Measurements from ENCODE around the gene TMEM92.
"Not testable (repeated sequence)": the region's sequence is repeated elsewhere in the genome, so short reads cannot be mapped to it uniquely, and the experiment has no call there.

Gene TMEM92

DNA sequence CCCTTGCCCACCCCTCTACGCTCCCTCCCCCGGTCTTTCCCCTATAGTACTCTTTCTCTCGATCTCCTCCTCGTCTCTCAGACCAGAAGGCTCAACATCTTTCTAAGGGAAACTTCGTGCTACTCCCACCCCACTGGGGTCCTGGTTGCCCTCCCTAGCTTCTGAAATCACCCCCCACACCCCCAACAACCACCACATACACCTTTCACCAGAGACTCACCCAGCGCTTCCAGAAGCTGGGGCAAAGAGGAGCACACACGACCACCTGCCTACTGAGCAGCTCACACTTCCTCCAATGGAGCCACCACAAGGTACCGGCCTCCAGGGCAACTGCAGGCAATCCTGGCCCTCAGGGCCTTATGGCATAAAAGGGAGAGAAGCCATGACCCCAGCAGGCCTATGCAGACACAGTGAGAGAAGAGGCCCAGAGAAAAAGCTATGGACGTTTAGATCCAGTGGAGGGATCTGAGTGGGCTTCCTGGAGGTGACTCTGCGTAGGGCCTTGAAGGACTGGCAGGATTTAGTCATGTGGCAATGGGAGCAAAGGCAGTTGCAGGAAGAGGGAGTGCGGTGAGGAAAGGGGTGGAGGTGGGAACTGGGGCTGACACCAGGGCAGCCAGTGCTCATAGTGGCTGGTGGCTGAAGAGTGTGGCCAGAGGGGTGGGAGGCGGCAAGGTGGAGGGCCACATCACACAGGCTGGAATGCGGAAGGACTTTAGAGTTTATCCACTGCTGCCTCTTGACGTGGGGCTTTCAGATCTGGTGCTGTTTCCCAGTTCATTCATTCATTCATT is 12.1 kb upstream of the TMEM92 start:
- no peak for DNase-seq

DNA sequence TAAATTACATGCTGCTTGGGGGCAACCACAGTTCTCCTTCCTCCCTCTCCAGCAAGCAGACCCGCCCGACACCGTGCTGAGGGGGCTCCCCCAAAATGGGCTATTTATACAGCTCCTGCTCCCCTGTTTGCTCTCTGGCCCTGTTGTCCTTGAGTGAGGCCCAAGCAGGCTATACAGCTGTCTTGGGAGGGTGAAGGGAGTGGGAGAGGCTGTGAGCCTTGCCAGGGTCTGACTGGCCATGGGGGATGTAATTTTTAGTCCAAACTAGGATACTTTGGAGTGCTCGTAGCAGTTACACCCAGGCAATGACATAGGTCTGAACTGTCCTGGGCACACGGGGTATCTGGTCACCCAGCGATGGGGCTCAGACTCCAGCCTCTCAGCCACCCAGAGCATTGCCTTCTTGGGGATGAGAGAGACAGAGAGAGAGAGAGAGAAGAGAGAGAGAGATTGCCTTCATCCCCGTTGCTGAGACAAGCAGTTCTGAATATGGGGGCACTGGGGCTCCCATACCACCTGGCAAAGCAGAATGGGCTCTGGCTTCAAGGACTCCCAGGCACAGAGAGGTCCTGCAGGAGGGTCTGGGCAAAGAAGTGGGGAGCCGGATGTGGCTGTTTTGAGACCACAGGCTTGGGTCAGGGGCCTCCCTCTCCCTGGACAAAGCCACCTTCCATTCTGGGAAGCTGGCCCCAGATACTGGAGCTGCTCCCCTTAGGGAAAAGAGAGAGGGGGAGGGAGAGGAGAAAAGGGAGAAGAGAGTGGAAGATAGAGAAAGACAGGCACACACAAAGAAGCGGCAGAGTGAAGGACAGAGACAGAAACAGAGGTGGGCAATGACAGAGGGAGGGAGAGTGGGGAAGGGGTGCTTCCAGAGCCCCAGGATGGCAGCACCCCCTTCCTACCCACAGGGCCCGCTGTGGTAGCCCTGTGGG is 10.7 kb upstream of the TMEM92 start:
- no peak for DNase-seq

DNA sequence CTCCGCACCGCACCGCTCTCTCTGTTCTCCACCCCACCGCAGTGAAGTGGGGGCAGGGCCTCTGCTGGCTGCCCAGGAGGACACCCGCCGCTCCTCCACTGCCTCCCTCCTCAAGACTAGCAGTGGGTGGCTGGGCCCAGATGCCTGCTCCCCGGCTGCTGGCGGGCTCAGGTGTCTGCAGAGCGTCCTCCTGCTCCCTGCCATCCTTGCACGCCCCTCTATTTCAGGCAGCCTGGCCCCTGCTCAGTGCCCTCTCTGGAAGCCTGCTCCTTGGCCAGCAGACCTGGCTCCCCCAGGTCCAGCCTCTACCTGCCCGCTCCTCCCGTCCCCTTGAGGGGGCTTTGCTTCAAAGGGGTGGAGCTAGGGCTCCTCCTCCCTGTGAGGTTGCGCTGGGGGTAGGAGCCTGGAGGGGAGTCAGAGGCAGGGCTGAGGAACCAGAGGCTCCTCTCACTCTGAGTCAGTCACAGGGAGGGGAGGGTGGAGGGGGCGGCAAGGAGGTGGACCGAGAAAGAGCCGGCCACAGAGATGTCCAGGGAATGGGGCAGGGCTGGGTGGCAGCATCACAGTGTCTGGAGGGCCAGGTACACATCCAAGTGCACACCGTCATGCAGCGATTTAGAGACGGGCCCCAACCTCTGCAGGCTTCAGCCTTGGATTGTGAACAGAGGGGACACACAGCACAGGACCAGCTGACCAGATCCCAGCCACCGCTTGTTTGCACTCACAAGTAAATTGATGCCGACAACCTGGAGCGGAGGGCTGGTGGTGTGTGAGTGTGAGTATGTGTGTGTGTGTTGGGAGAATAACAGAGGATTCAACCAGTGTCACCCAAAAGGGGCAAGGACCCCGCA is 9.8 kb upstream of the TMEM92 start:
- no peak for DNase-seq

DNA sequence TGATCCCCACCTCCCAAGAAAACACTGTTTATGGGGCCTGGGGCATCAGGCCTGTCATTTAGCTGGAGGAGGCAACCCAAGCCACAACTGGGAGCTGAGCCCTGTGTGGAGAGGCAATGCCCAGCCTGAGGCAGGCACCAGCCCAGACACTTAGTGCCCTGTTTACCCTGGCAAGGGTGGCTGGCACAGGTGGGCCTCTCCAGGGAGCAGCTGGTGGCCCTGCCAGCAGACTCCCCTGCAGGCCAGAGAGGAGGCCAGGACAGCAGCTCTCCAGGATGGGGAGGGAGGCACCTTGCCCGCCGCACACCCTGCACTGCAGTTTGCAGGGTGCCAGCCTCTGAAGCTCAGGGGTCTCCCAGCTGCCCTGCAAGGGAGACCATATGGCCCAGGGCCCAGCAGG is 9.1 kb upstream of the TMEM92 start:
- DNase-seq: no peak

DNA sequence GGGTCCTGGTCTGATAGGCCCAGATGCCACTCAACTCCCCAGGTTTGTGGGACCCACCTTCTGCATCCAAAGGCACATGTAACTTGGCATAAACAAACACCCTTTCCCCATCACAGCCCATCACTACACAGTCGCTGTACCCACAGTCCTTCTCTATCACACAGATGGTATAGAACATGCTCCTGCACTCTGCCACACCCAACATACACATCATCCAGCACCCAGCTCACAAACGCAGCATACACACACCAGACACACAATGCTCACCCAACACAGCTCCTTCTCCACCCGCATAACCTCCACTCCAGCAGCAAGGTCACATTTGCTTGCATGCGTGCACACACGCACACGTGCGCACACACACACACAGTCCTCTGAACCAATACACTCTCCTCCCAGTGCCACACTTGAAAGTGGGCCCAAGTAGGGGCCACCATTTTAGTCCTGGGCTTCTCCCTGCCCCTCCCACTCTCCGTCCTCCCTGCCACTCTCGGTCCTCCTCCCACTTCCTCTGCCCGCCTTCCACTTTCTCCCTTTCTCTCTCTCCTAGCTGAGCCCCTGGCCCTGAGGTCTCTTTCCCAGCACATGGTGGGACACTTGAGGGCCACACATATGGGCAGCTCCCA is 8.5 kb upstream of the TMEM92 start:
- DNase-seq: no peak

DNA sequence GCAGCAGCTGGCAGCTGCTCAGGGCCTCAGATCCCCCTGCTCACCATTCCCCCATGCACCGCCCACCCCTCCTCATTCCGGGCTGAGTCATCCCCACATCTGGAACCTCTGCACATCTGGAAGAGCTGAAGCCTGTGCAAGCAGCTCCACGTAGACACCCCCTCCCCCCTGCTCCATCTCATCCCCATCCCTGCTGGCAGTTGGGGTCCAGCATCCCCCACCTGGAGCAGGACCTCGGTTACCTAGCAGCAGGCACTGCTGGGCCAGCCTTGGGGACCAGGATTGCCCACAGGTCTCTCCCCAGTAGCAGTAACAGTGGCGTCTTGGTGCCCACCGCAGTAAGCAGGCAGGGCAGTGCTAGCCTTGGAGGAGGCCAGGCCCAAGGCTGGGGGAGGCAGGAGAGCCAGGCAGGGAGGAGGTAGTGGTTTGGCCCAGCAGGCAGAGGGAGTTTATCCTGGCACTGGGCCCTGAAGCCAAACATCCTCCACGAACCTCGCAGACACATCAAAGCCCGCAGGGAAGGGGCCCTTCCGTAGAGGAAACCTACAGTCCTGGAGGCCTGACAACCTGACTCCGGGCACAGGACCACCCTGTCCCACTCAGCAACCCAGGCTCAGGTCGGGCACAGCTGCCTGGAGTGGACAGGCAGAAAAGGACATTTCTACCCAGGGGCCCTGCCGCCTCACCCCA is 7.7 kb upstream of the TMEM92 start:
- DNase-seq: no peak

DNA sequence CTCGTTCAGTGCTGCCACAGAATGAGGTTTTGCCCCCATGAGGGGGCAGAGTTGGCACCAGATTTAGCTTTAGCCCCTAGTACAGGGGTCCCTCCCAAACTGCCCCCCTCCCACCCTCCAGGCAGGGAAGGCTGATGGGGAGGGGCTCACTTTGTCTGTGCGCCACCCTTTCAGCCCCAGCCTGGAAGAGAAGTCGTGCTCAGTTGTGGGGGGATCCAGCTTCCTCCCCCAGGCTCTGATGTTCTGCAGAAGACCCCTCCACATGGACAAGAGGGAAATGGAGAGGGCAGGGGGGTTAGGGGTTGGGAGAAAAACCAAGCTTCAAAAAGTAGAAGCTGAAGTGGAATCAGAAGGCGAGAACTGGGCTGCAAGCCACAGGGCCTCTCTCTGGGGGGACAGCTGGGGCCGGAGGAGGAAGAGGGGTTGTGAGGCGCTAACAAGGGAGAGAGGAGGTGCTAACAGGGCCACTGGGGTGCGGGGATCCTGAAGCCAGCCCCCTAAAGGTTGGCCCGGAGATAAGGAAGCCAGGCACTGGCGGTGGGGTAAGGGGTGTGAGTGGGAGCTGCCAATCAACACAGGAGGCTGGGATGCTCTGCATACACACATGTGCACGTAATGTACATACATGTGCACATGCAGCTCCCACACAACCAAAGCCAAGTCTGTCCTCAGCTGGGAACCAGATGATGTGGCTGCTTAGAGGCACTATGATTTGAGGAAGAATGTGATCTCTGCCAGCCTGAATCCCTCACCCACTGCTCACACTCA is 7.0 kb upstream of the TMEM92 start:
- no peak for DNase-seq

DNA sequence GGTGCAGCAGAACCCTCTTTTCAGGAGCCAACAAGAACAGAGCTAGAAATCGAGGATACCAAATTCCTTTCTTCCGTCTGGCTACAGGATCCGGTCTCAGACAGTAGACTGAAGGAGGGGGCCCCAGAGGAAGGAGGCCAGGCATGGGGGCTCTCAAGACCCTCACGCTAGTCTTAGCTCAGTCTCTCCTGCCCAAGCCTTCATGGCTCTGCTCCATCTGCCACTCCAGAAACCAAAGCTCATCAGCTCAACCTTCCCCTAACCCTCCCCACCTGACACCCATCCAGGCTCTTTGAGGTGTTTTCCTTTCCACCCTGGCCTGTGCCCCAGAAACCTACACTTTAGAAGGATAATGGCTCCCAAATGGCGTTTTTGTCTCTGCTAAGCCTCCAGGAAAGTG is 6.2 kb upstream of the TMEM92 start:
- no peak for DNase-seq

DNA sequence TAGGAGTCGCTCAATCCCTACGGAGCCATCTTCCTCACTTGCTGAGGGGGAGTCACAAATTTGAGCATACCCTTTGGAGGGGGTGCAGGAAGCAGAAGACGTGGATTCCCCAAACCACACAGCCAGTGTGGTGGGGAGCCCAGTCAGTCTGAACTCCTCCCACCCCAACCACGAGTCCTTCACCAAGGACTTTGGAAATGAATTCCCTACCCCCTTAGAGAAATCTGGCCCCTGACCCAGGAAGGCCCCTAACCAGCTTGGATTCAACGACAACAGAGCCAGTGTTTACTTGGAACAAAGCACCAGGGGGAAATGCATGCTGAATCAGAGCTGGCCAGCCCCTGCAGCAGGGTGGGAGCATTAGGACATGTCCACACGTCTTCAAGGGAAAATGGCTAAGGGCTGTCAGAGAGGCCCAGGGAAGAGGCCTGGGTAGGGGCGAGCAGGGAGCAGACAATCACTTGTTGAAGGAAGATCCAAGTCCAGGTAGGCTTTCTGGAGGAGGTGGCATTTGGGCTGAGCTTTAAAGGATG is 5.5 kb upstream of the TMEM92 start:
- no peak for DNase-seq

DNA sequence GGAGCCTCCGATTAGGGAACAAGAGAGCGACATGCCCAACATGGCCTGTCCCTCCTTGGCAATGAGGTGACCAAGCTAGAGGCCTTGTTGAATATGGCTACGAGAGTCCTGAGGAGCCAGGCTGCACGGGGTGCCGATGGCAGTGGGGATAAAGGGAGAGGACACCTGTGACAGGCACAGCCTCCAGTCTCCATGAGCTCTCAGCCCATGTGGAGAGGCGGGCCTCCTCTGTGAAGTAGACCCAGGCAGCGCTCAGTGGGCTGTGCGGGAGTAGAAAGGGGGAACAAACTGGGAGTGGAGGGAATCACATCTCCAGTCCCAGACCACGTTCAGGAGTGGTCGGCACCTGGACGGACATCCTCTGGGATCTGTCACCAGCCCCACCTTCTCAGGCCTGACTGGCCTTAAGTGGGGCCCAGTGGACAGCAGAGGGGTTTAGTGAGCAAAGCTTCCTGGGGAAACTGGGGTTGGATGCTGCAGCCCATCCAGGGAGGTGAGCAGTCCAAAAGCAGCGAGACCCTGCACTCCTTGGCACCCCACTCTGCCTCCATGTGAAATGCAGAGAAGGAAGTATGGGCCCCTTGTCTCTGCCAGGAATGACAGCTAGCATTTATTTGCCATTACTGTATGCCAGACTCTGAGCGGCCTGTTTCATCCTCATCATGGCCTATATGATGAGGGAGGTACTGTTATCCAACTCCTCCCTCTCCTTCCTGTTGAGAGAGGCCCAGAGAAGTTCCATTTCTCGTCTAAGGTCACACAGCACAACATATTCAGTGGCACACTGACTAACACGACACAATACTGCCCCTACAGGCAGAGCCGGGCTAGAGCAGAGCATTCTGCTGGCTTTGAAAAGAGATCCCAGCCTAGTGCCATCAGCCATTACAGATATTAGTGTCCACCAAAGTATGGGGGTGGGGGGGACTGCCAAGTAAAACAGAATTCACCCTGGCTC is 4.5 kb upstream of the TMEM92 start:
- DNase-seq: peak; percentile 57

DNA sequence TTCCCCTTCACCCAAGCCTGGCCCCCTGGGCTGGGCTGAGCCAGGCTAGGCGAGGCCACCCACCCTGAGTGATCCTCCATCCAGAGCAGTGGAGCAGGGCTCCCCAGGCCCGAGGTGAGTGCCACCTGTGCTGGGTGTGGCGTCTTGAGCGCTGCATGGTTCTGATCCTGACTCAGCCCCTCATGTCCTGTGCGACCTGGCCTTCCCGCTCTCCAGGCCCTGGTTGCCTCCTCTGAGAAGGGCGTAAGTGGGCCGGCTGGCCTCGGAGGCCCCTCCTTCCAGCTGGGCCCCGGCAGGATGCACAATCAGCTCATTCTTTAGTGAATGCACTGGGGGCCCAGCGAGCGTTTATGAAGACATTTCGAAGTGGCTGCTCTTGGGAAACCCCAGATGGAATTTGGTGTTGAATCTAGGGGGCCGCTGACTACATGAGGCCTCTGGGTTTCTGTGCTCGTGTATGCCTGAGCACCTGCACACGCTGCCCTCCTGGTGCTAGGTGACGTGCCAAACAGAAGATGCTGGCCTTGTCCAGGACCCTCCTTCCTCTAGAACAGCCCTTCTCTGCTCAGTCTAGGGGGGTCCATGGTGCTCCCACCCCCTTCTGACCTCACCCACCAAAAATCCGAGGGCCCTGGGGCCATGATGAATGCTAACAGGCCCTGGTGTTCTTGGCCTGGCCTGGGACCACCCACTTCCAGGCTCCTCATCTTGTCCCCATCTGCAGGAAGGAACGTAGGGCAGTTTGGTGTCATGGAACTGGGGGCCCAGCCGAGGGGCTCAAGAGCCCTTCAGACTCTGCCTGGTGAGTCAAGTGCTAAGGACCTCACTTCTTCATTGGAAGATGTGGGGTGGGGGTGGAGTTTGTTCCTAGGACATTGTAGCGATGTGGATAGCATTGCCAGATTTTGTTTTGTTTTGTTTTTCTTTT is 3.6 kb upstream of the TMEM92 start:
- DNase-seq: no peak

DNA sequence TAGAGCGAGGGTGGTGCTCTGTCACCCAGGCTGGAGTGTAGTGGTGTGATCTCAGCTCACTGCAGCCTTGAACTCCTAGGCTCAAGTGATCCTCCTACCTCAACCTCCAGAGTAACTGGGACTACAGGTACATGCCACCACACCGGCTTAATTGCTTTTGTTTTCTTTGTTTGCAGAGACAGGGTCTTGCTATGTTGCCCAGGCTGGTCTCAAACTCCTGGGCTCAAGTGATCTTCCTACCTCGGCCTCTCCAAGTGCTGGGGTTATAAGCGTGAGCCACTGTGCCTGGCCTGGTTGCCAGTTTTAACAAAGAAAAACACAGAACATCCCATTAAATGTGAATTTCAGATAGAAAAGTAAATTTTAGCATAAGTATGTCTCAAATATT is 2.9 kb upstream of the TMEM92 start:
- DNase-seq: not testable (repeated sequence)

DNA sequence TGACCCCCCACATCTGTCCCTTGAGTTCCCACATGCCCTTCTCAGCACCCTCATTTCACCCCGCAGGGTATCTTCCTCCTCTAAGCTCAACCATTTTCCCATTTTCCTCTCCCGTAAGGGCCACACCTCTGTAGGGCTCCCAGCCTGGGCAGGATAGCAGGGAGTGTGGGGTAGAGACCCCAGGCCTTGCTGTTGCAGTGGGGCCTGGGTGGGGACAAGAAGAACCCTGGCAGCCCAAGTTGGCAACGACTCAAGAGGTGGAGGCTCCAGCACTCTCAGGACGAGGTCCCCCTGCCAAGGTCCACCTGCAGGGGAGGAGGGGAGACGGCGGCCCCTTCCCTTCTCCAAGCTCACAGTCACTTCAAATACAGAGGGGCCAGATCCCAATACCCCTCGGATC is 2.0 kb upstream of the TMEM92 start:
- no peak for DNase-seq

DNA sequence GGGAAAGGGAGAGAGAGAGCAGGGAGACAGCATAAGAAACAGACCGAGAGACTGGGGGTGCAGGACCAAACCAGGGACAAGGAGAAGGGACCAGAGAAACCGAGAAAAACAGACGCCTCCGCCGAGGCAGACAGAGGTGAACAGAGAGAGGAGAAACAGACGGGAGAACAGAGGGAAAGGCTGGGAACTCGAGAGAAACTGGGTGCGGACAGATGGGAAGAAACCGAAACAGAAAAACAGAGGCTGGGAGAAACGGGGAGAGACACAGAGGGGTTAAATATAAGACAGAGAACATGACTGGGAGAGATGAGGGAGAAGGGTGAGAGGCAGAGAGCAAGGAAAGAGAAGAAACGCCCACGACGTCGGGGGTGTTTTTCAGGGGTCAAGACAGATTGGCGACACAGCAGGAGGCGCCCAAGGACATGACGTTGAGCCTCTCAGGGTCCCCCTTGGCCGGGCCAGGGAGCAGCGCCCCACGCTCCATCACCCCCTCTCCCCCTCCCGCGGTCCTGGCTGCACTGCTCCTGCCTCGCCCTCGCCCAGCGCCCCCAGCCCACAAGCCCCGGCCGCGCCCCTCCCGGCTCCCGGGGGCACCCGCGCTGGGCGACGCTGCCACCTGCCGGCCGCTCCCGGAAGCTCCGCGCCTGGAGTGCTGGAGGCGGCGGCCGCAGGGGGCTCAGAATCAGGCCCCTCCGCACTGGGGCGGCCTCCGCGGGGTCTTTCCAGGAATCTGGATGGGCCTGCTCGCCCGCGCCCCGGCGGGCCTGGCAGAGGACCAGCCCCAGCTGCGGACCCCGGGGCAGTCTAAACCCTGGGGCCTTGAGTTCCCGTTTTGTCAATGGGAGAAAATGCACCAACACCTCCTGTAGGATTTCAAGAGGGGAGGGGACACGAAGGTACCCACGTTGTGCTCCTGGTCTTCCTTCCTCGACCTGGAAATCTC is 1.3 kb upstream of the TMEM92 start:
- peak; percentile 53 for DNase-seq

DNA sequence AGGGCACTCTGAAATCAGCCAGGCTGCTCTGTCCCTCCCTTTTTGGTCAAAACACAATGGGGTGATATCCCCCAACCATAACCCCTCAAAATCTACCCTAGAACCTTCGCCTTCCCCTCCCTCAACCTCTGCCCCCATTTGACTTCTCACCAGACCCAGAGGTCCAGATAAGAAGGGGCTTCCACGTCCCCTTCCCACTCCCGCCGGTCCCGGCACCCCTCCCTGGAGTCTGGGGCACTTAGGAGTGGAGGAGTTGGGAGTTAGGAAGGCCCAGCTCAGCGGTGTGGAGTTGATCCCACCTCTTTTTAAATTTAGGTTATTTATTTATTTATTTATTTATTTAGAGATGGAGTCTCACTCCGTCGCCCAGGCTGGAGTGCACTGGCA is 619 bp upstream of the TMEM92 start:
- no peak for DNase-seq

DNA sequence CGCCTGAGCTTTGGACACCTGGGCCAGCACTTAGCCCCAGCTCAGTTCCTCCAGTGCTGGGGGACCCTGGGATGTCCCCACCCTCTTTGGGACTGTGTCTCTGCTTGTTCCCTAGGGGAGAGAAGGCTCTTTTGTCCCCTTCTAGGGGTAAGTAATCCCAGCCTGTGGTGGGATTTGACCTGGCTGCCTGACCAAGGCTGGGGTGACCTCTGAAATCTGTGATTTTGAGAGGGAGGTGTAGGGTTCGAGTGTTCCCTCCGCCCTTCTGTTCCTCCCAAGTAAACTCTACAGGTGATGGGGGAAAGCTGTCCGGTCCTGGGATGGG is 593 bp downstream of the TMEM92 start:
- no peak for DNase-seq

DNA sequence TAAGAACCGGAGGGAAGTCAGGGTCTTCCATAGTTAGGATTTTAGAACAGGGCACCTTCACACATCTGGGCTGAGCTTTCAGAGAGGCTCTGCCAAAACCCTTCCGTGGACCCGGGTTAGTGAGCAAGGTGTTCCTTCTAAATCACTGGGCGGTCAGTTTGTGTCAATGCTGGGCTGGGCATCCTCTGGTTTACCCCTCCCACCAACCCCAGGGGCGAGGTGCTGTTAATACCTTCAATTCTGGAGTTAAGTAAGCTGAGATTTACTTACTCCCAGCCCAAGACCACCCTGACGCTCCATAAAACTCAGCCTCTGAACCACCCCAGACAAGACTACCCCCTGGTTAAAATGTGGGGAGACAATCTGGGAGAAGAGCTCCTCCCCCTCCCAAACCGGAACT is 1.0 kb downstream of the TMEM92 start:
- DNase-seq: no peak
